SK-N-SH treated with all-trans-retinoic acid at 6 μM for 48 hours (cell line): ENCODE data around the gene KCNH4.
"Not testable (repeated sequence)": the region's sequence is repeated elsewhere in the genome, so short reads cannot be mapped to it uniquely, and the experiment has no call there.

Source experiments
- ATAC-seq: fragments of 200-7000 bp; cut with Tn5 transposase; 3 replicates; pipeline ENCODE4 v1.9.1; 2020; ENCODE audit warnings: mild to moderate bottlenecking, moderate library complexity
- ARNTL ChIP-seq: fragments of 450-650 bp; formaldehyde crosslinking; IDR thresholded peaks from 2 replicates; pipeline ENCODE4 v1.5.0; 2020; ENCODE audit warnings: low read depth, mild to moderate bottlenecking, moderate library complexity, borderline replicate concordance
- BACH2 ChIP-seq: fragments of 250-450 bp; sonication (Bioruptor Pico); IDR thresholded peaks from 2 replicates; pipeline ENCODE4 v1.9.0; 2021; ENCODE audit warnings: mild to moderate bottlenecking, borderline replicate concordance
- CSDC2 ChIP-seq: fragments of 250-450 bp; sonication (Bioruptor Pico); IDR thresholded peaks from 2 replicates; pipeline ENCODE4 v1.5.0; 2020; ENCODE audit warnings: mild to moderate bottlenecking, moderate library complexity
- GLIS3 ChIP-seq: fragments of 250-450 bp; sonication (Bioruptor Pico); IDR thresholded peaks from 2 replicates; pipeline ENCODE4 v1.5.0; 2020; ENCODE audit warnings: mild to moderate bottlenecking, moderate library complexity
- ISL1 ChIP-seq: fragments of 250-450 bp; sonication (Bioruptor Pico); IDR thresholded peaks from 2 replicates; pipeline ENCODE4 v2.1.2; 2022; ENCODE audit warnings: mild to moderate bottlenecking, moderate library complexity
- OSR1 ChIP-seq: fragments of 250-450 bp; sonication (Bioruptor Pico); IDR thresholded peaks from 2 replicates; pipeline ENCODE4 v1.8.0; 2022; ENCODE audit warnings: moderate library complexity, mild to moderate bottlenecking, inconsistent platforms
- PATZ1 ChIP-seq: fragments of 250-450 bp; sonication (Bioruptor Pico); IDR thresholded peaks from 2 replicates; pipeline ENCODE4 v1.8.0; 2020; ENCODE audit warnings: mild to moderate bottlenecking, moderate library complexity, borderline replicate concordance
- RARB ChIP-seq: fragments of 250-450 bp; sonication (Bioruptor Pico); IDR thresholded peaks from 2 replicates; pipeline ENCODE4 v1.8.0; 2021; ENCODE audit warnings: mild to moderate bottlenecking, moderate library complexity
- SNAI2 ChIP-seq: fragments of 250-450 bp; sonication (Bioruptor Pico); IDR thresholded peaks from 2 replicates; pipeline ENCODE4 v1.5.0; 2020; ENCODE audit warnings: mild to moderate bottlenecking, moderate library complexity
- TCF4 ChIP-seq: fragments of 250-450 bp; sonication (Bioruptor Pico); IDR thresholded peaks from 2 replicates; pipeline ENCODE4 v1.8.0; 2021; ENCODE audit warnings: mild to moderate bottlenecking, moderate library complexity, borderline replicate concordance
- TOX ChIP-seq: fragments of 250-450 bp; sonication (Bioruptor Pico); IDR thresholded peaks from 2 replicates; pipeline ENCODE4 v1.8.0; 2021; ENCODE audit warnings: mild to moderate bottlenecking, moderate library complexity, borderline replicate concordance
- TSHZ2 ChIP-seq: fragments of 250-450 bp; sonication (Bioruptor Pico); IDR thresholded peaks from 2 replicates; pipeline ENCODE4 v1.5.0; 2020; ENCODE audit warnings: mild to moderate bottlenecking, moderate library complexity
- ZC3H10 ChIP-seq: fragments of 250-450 bp; sonication (Bioruptor Pico); IDR thresholded peaks from 2 replicates; pipeline ENCODE4 v1.5.1; 2021; ENCODE audit warnings: mild to moderate bottlenecking, moderate library complexity
- ZFP3 ChIP-seq: fragments of 250-450 bp; sonication (Bioruptor Pico); IDR thresholded peaks from 2 replicates; pipeline ENCODE4 v1.5.0; 2020; ENCODE audit warnings: mild to moderate bottlenecking, moderate library complexity
- ZFP30 ChIP-seq: fragments of 450-650 bp; formaldehyde crosslinking; IDR thresholded peaks from 2 replicates; pipeline ENCODE4 v1.5.0; 2022; ENCODE audit warnings: mild to moderate bottlenecking, moderate library complexity
- ZNF70 ChIP-seq: fragments of 450-650 bp; formaldehyde crosslinking; IDR thresholded peaks from 2 replicates; pipeline ENCODE4 v1.5.0; 2020; ENCODE audit warnings: mild to moderate bottlenecking, moderate library complexity
- ZNF8 ChIP-seq: fragments of 450-650 bp; formaldehyde crosslinking; IDR thresholded peaks from 2 replicates; pipeline ENCODE4 v1.5.0; 2020; ENCODE audit warnings: mild to moderate bottlenecking, moderate library complexity
- TF ChIP-seq, protein P1 (sequence below): fragments of 250-450 bp; sonication (Bioruptor Pico); IDR thresholded peaks from 2 replicates; pipeline ENCODE4 v1.5.1; 2020; ENCODE audit warnings: low read depth, mild to moderate bottlenecking, moderate library complexity
- TF ChIP-seq, protein P2 (sequence below): fragments of 250-450 bp; sonication (Bioruptor Pico); IDR thresholded peaks from 2 replicates; pipeline ENCODE4 v1.5.1; 2021; ENCODE audit warnings: mild to moderate bottlenecking, moderate library complexity

The KCNH4 gene

GRCh38 chr17:42221886-42222745 lies 41.2 kb upstream of the KCNH4 start:
- TF ChIP-seq SNAI2 (no peak), ZNF70 (no peak), TCF4 (CRISPR knock-in tag) (no peak), ZFP3 (CRISPR knock-in tag) (no peak), TOX (no peak), ZFP30 (no peak), CSDC2 (no peak), RARB (no peak)
- TF ChIP-seq, protein P1, sequence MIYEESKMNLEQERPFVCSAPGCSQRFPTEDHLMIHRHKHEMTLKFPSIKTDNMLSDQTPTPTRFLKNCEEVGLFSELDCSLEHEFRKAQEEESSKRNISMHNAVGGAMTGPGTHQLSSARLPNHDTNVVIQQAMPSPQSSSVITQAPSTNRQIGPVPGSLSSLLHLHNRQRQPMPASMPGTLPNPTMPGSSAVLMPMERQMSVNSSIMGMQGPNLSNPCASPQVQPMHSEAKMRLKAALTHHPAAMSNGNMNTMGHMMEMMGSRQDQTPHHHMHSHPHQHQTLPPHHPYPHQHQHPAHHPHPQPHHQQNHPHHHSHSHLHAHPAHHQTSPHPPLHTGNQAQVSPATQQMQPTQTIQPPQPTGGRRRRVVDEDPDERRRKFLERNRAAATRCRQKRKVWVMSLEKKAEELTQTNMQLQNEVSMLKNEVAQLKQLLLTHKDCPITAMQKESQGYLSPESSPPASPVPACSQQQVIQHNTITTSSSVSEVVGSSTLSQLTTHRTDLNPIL (CRISPR knock-in tag) = no peak
- ATAC-seq = peak; percentile 96

DNA sequence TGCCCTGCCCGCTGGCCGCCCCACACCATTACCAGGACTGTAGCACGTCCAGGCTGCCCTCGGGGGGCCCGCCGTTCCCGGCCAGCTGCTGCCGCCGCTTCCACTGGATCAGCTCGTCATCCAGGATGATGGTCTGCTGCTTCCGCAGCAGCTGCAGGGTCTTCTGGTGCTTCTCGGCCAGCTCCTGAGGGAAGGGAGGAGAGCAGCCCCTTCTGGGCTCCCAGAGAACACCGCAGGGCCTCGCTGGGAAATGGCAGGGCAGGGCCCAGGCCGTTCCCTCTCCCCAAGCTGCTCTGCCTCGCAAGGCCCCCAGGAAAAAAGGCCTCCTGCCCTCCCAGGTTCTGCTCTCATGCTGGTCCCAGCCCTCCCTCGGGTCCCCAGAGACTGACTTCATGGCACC lies 38.3 kb upstream of the KCNH4 start:
- not testable (repeated sequence) for ATAC-seq

GRCh38 chr17:42214156-42214555 lies 33.2 kb upstream of the KCNH4 start:
- ATAC-seq = no peak
- TF ChIP-seq BACH2 (CRISPR knock-in tag) = no peak
- TF ChIP-seq PATZ1 (CRISPR knock-in tag) = no peak
- TF ChIP-seq SNAI2 = no peak
- TF ChIP-seq, protein P1 (CRISPR knock-in tag) = no peak
- no peak for TF ChIP-seq ZNF8 (CRISPR knock-in tag)
- TF ChIP-seq, protein P2, sequence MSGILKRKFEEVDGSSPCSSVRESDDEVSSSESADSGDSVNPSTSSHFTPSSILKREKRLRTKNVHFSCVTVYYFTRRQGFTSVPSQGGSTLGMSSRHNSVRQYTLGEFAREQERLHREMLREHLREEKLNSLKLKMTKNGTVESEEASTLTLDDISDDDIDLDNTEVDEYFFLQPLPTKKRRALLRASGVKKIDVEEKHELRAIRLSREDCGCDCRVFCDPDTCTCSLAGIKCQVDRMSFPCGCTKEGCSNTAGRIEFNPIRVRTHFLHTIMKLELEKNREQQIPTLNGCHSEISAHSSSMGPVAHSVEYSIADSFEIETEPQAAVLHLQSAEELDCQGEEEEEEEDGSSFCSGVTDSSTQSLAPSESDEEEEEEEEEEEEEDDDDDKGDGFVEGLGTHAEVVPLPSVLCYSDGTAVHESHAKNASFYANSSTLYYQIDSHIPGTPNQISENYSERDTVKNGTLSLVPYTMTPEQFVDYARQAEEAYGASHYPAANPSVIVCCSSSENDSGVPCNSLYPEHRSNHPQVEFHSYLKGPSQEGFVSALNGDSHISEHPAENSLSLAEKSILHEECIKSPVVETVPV (CRISPR knock-in tag) = no peak
- TF ChIP-seq TSHZ2 = no peak
- TF ChIP-seq OSR1 = no peak
- no peak for TF ChIP-seq GLIS3
- TF ChIP-seq CSDC2 = no peak
- TF ChIP-seq ARNTL = no peak
- no peak for TF ChIP-seq RARB
- TF ChIP-seq TOX = no peak
- no peak for TF ChIP-seq ZNF70
- TF ChIP-seq ZC3H10 = no peak

- TF ChIP-seq TSHZ2 (no peak), OSR1 (no peak), RARB (no peak), GLIS3 (no peak), CSDC2 (no peak), PATZ1 (CRISPR knock-in tag) (no peak), ISL1 (CRISPR knock-in tag) (no peak), BACH2 (CRISPR knock-in tag) (no peak), ZNF8 (CRISPR knock-in tag) (no peak)
- ATAC-seq = no peak
Measured at GRCh38 chr17:42212382-42212781, 31.4 kb upstream of the KCNH4 start.

DNA sequence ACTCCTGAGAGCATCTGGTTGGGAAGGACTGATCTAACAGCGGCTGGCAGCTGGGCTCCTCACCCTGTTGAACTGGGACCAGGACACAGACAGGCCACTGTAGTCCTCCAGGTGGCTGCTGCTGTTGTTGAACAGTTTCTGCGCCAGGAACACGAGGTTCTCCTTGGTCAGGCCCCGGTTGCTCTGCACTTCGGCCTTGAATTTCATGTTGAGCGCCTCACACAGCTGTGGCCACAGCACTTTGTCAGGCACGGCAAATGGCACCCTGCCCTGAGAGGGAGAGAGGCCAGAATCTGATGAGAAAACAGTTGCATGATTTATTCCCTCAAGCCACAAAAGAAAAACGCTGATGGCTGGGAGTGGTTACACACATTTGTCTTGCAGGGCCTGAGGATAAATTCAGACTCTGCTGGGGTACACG lies 31.0 kb upstream of the KCNH4 start:
- ATAC-seq = not testable (repeated sequence)
